ENCODE data around the gene CST4.

CST4 gene

DNA sequence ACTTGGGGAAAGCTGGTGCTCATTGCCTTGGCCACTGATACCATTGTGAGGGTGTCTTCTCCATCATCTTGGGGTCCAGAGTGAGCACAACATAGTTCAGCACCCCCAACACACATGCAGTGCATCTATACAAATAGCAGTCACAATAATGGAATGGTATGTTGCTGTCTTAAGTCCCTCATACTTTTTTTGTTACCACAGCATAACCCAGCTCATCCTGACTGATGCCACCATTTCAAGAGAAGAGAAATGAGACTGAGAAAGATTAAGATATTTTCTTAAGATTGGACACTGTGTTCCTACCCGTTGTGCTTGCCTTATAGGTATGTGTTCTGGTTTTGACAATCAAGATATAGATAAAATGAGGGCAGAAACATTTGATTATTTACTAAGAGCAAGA, 15.6 kb downstream of the CST4 start:
- DNase-seq (no peak), ATAC-seq (ENCODE audit: insufficient read depth, low read depth) (no peak)
- no peaks in the 10 kb centered on the region for H4K20me1 ChIP-seq (ENCODE audit: insufficient read depth, low read length)
- H3K79me2 ChIP-seq (ENCODE audit: insufficient read depth, low read length): no peaks in the 10 kb centered on the region
- H3K36me3 ChIP-seq (ENCODE audit: insufficient read depth, low read length): no peaks in the 10 kb centered on the region
- H3K4me3 ChIP-seq (ENCODE audit: low read depth in 1 of 2, low read length in 2 of 2): no peak overlapping the region
- H3K4me1 ChIP-seq (ENCODE audit: insufficient read depth, low read length): no peaks in the 10 kb centered on the region
- TF ChIP-seq, protein P1, sequence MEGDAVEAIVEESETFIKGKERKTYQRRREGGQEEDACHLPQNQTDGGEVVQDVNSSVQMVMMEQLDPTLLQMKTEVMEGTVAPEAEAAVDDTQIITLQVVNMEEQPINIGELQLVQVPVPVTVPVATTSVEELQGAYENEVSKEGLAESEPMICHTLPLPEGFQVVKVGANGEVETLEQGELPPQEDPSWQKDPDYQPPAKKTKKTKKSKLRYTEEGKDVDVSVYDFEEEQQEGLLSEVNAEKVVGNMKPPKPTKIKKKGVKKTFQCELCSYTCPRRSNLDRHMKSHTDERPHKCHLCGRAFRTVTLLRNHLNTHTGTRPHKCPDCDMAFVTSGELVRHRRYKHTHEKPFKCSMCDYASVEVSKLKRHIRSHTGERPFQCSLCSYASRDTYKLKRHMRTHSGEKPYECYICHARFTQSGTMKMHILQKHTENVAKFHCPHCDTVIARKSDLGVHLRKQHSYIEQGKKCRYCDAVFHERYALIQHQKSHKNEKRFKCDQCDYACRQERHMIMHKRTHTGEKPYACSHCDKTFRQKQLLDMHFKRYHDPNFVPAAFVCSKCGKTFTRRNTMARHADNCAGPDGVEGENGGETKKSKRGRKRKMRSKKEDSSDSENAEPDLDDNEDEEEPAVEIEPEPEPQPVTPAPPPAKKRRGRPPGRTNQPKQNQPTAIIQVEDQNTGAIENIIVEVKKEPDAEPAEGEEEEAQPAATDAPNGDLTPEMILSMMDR (IDR thresholded peaks at IDR 0.05; ENCODE audit: borderline replicate concordance, extremely low read depth, low read length, poor library complexity, severe bottlenecking): no peak
- no peak for TF ChIP-seq EZH2 (IDR thresholded peaks at IDR 0.05; ENCODE audit: borderline replicate concordance, low read depth, low read length, severe bottlenecking)
- H3K4me2 ChIP-seq (ENCODE audit: insufficient read depth, low read length): no peak overlapping the region
- peaks cover 14% of the 10 kb centered on the region for H3K27me3 ChIP-seq (ENCODE audit: insufficient read depth, low read length, poor library complexity)
- no peak overlapping the region for H3K27ac ChIP-seq (ENCODE audit: low read length)
- H3K9ac ChIP-seq (ENCODE audit: low read depth, low read length): no peak overlapping the region
- H3K9me3 ChIP-seq (ENCODE audit: insufficient read depth, low read length, severe bottlenecking): no peaks in the 10 kb centered on the region
- H2AFZ ChIP-seq (ENCODE audit: low read depth, low read length): no peak overlapping the region

DNA sequence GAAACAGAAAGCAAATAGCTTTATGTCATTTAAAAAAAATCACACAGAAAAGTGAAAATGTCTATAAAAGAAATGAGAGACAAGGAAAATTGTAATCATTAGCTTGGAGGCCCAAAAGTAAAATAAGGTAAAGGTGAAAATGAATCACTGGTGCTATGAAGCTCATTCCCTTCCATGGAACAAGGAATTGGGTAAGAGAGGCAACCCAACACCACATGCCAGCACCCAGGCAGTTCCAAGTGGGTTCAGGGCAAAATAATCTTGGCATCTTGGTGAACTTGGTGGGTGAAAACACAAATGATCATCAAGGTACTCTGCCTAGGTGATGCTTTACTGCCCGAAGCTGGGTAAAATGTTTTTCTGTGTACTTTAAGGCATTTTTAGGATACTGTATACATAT, 16.7 kb downstream of the CST4 start:
- Histone ChIP-seq H2AFZ (ENCODE audit: low read depth, low read length) (no peak overlapping the region), H3K36me3 (ENCODE audit: insufficient read depth, low read length) (no peaks in the 10 kb centered on the region), H4K20me1 (ENCODE audit: insufficient read depth, low read length) (no peaks in the 10 kb centered on the region), H3K9me3 (ENCODE audit: insufficient read depth, low read length, severe bottlenecking) (no peaks in the 10 kb centered on the region), H3K4me3 (ENCODE audit: low read depth in 1 of 2, low read length in 2 of 2) (no peak overlapping the region), H3K27ac (ENCODE audit: low read length) (no peak overlapping the region), H3K4me2 (ENCODE audit: insufficient read depth, low read length) (no peak overlapping the region), H3K79me2 (ENCODE audit: insufficient read depth, low read length) (no peaks in the 10 kb centered on the region), H3K27me3 (ENCODE audit: insufficient read depth, low read length, poor library complexity) (peaks cover 10% of the 10 kb centered on the region), H3K9ac (ENCODE audit: low read depth, low read length) (no peak overlapping the region), H3K4me1 (ENCODE audit: insufficient read depth, low read length) (no peaks in the 10 kb centered on the region)
- TF ChIP-seq, protein P1 (IDR thresholded peaks at IDR 0.05; ENCODE audit: borderline replicate concordance, extremely low read depth, low read length, poor library complexity, severe bottlenecking): no peak
- TF ChIP-seq EZH2 (IDR thresholded peaks at IDR 0.05; ENCODE audit: borderline replicate concordance, low read depth, low read length, severe bottlenecking): no peak
- DNase-seq (no peak), ATAC-seq (ENCODE audit: insufficient read depth, low read depth) (no peak)

DNA sequence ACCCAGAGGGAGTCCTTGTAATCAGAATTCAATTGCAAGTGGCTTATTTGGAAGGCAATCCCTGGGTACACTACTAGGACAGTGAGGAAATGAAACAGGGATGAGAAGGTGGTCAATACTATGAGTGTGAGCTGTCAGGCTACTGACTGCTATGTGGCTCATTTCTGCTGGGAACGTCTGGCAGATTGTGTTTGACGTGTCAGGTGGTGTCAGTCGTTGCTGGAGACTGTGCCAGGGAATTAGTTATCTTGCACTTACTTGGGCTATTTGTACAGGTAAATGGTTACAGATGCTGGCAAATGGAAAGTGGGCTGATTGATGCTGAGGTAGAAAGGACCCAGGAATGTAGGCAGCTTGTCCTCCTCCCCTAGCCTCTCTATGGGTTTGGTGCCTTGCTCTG, 17.4 kb downstream of the CST4 start:
- DNase-seq (no peak), ATAC-seq (ENCODE audit: insufficient read depth, low read depth) (no peak)
- no peaks in the 10 kb centered on the region for H3K9me3 ChIP-seq (ENCODE audit: insufficient read depth, low read length, severe bottlenecking)
- peaks cover 4% of the 10 kb centered on the region for H3K27me3 ChIP-seq (ENCODE audit: insufficient read depth, low read length, poor library complexity)
- H3K4me2 ChIP-seq (ENCODE audit: insufficient read depth, low read length): no peak overlapping the region
- no peak overlapping the region for H3K27ac ChIP-seq (ENCODE audit: low read length)
- H4K20me1 ChIP-seq (ENCODE audit: insufficient read depth, low read length): no peaks in the 10 kb centered on the region
- H3K36me3 ChIP-seq (ENCODE audit: insufficient read depth, low read length): no peaks in the 10 kb centered on the region
- no peaks in the 10 kb centered on the region for H3K79me2 ChIP-seq (ENCODE audit: insufficient read depth, low read length)
- TF ChIP-seq, protein P1 (IDR thresholded peaks at IDR 0.05; ENCODE audit: borderline replicate concordance, extremely low read depth, low read length, poor library complexity, severe bottlenecking): no peak
- no peak for TF ChIP-seq EZH2 (IDR thresholded peaks at IDR 0.05; ENCODE audit: borderline replicate concordance, low read depth, low read length, severe bottlenecking)
- H3K4me3 ChIP-seq (ENCODE audit: low read depth in 1 of 2, low read length in 2 of 2): no peak overlapping the region
- no peaks in the 10 kb centered on the region for H3K4me1 ChIP-seq (ENCODE audit: insufficient read depth, low read length)
- no peak overlapping the region for H3K9ac ChIP-seq (ENCODE audit: low read depth, low read length)
- H2AFZ ChIP-seq (ENCODE audit: low read depth, low read length): no peak overlapping the region

DNA sequence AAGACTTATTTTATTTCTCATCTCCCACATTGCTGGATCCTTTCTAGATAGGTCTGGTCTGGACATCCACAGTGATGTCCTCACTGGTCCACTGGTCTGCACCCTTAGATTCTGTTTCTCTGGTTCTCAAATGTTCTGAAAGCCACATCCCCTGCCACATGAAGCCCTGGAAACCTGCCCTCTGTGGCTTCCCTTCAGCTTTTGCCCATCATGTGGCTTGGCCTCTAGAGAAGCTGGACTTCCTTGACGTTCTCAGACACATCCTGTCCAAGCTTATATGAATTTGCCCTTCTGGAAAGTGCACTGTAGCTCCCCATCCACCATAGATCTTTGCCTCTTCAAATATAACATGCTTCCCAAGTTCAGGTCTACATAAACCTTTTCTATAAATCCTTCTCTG, 18.5 kb downstream of the CST4 start:
- no peaks in the 10 kb centered on the region for H3K9me3 ChIP-seq (ENCODE audit: insufficient read depth, low read length, severe bottlenecking)
- no peak for TF ChIP-seq EZH2 (IDR thresholded peaks at IDR 0.05; ENCODE audit: borderline replicate concordance, low read depth, low read length, severe bottlenecking)
- TF ChIP-seq, protein P1 (IDR thresholded peaks at IDR 0.05; ENCODE audit: borderline replicate concordance, extremely low read depth, low read length, poor library complexity, severe bottlenecking): no peak
- no peaks in the 10 kb centered on the region for H3K4me1 ChIP-seq (ENCODE audit: insufficient read depth, low read length)
- H3K36me3 ChIP-seq (ENCODE audit: insufficient read depth, low read length): no peaks in the 10 kb centered on the region
- peaks cover 2% of the 10 kb centered on the region for H3K27me3 ChIP-seq (ENCODE audit: insufficient read depth, low read length, poor library complexity)
- no peak overlapping the region for H3K9ac ChIP-seq (ENCODE audit: low read depth, low read length)
- DNase-seq (no peak), ATAC-seq (ENCODE audit: insufficient read depth, low read depth) (no peak)
- H2AFZ ChIP-seq (ENCODE audit: low read depth, low read length): no peak overlapping the region
- no peak overlapping the region for H3K27ac ChIP-seq (ENCODE audit: low read length)
- H3K4me3 ChIP-seq (ENCODE audit: low read depth in 1 of 2, low read length in 2 of 2): no peak overlapping the region
- H3K79me2 ChIP-seq (ENCODE audit: insufficient read depth, low read length): no peaks in the 10 kb centered on the region
- no peak overlapping the region for H3K4me2 ChIP-seq (ENCODE audit: insufficient read depth, low read length)
- H4K20me1 ChIP-seq (ENCODE audit: insufficient read depth, low read length): no peaks in the 10 kb centered on the region

All from DND-41 (cell line).